Measurements from ENCODE around the gene DENND6B.

The DENND6B gene

GRCh38 chr22:50281384-50281760 is 45.4 kb downstream of the DENND6B start:
- WGBS = 97% methylated on average over 36 of the region's 36 CpGs
- H3K9me3 ChIP-seq (ENCODE audit: insufficient read depth, low read depth, low read length) = 0 out of 2 replicates have a peak, but pooled peaks cover 5% of the 10 kb centered on the region
- no peak overlapping the region for H3K4me3 ChIP-seq (ENCODE audit: low read length)
- H3K27me3 ChIP-seq (ENCODE audit: insufficient read depth, low read length) = no peaks in the 10 kb centered on the region
- no peaks in the 10 kb centered on the region for H3K4me1 ChIP-seq (ENCODE audit: insufficient read depth, low read length)
- H3K36me3 ChIP-seq (ENCODE audit: insufficient read depth, low read length) = peaks cover 77% of the 10 kb centered on the region
- no peak overlapping the region for H3K27ac ChIP-seq (ENCODE audit: low read depth, low read length)
- H3K9ac ChIP-seq (ENCODE audit: low read depth, low read length) = no peak overlapping the region

GRCh38 chr22:50280708-50281383 is 46.0 kb downstream of the DENND6B start:
- H3K27me3 ChIP-seq (ENCODE audit: insufficient read depth, low read length) = no peaks in the 10 kb centered on the region
- H3K27ac ChIP-seq (ENCODE audit: low read depth, low read length) = no peak overlapping the region
- 0 out of 2 replicates have a peak, but pooled peaks cover 7% of the 10 kb centered on the region for H3K9me3 ChIP-seq (ENCODE audit: insufficient read depth, low read depth, low read length)
- H3K4me1 ChIP-seq (ENCODE audit: insufficient read depth, low read length) = no peaks in the 10 kb centered on the region
- H3K9ac ChIP-seq (ENCODE audit: low read depth, low read length) = no peak overlapping the region
- H3K36me3 ChIP-seq (ENCODE audit: insufficient read depth, low read length) = peaks cover 76% of the 10 kb centered on the region
- WGBS = 97% methylated on average over 47 of the region's 47 CpGs
- H3K4me3 ChIP-seq (ENCODE audit: low read length) = no peak overlapping the region

GRCh38 chr22:50280022-50280707 is 46.6 kb downstream of the DENND6B start:
- Histone ChIP-seq H3K9me3 (ENCODE audit: insufficient read depth, low read depth, low read length) (0 out of 2 replicates have a peak, but pooled peaks cover 7% of the 10 kb centered on the region), H3K9ac (ENCODE audit: low read depth, low read length) (no peak overlapping the region), H3K27ac (ENCODE audit: low read depth, low read length) (no peak overlapping the region), H3K27me3 (ENCODE audit: insufficient read depth, low read length) (no peaks in the 10 kb centered on the region), H3K4me1 (ENCODE audit: insufficient read depth, low read length) (no peaks in the 10 kb centered on the region), H3K4me3 (ENCODE audit: low read length) (no peak overlapping the region), H3K36me3 (ENCODE audit: insufficient read depth, low read length) (peaks cover 80% of the 10 kb centered on the region)
- WGBS = 96% methylated on average over 38 of the region's 38 CpGs

- WGBS = 94% methylated on average over 30 of the region's 30 CpGs
- H3K36me3 ChIP-seq (ENCODE audit: insufficient read depth, low read length) = peaks cover 83% of the 10 kb centered on the region
- H3K4me3 ChIP-seq (ENCODE audit: low read length) = no peak overlapping the region
- no peaks in the 10 kb centered on the region for H3K27me3 ChIP-seq (ENCODE audit: insufficient read depth, low read length)
- H3K9me3 ChIP-seq (ENCODE audit: insufficient read depth, low read depth, low read length) = 0 out of 2 replicates have a peak, but pooled peaks cover 7% of the 10 kb centered on the region
- no peak overlapping the region for H3K27ac ChIP-seq (ENCODE audit: low read depth, low read length)
- no peaks in the 10 kb centered on the region for H3K4me1 ChIP-seq (ENCODE audit: insufficient read depth, low read length)
- no peak overlapping the region for H3K9ac ChIP-seq (ENCODE audit: low read depth, low read length)
These were observed 47.7 kb downstream of the DENND6B start for GRCh38 chr22:50278956-50279619.

- Histone ChIP-seq H3K27ac (ENCODE audit: low read depth, low read length) (no peak overlapping the region), H3K9me3 (ENCODE audit: insufficient read depth, low read depth, low read length) (0 out of 2 replicates have a peak, but pooled peaks cover 7% of the 10 kb centered on the region), H3K4me3 (ENCODE audit: low read length) (no peak overlapping the region), H3K9ac (ENCODE audit: low read depth, low read length) (no peak overlapping the region), H3K27me3 (ENCODE audit: insufficient read depth, low read length) (no peaks in the 10 kb centered on the region), H3K36me3 (ENCODE audit: insufficient read depth, low read length) (peaks cover 79% of the 10 kb centered on the region), H3K4me1 (ENCODE audit: insufficient read depth, low read length) (no peaks in the 10 kb centered on the region)
- WGBS = 95% methylated on average over 21 of the region's 21 CpGs
These were observed 48.4 kb downstream of the DENND6B start for GRCh38 chr22:50278461-50278860.

- Histone ChIP-seq H3K36me3 (ENCODE audit: insufficient read depth, low read length) (peaks cover 74% of the 10 kb centered on the region), H3K27ac (ENCODE audit: low read depth, low read length) (no peak overlapping the region), H3K9me3 (ENCODE audit: insufficient read depth, low read depth, low read length) (0 out of 2 replicates have a peak, but pooled peaks cover 7% of the 10 kb centered on the region), H3K4me3 (ENCODE audit: low read length) (no peak overlapping the region), H3K27me3 (ENCODE audit: insufficient read depth, low read length) (no peaks in the 10 kb centered on the region), H3K9ac (ENCODE audit: low read depth, low read length) (no peak overlapping the region), H3K4me1 (ENCODE audit: insufficient read depth, low read length) (no peaks in the 10 kb centered on the region; the same call in 1 of the 2 replicates)
- WGBS = 93% methylated on average over 25 of the region's 25 CpGs
These were observed 49.1 kb downstream of the DENND6B start for GRCh38 chr22:50277761-50278160.

- 0 out of 2 replicates have a peak, but pooled peaks cover 7% of the 10 kb centered on the region for H3K9me3 ChIP-seq (ENCODE audit: insufficient read depth, low read depth, low read length)
- 86% methylated on average over 25 of the region's 25 CpGs for WGBS
- H3K27me3 ChIP-seq (ENCODE audit: insufficient read depth, low read length) = peaks cover 4% of the 10 kb centered on the region
- H3K4me1 ChIP-seq (ENCODE audit: insufficient read depth, low read length) = peaks cover 3% of the 10 kb centered on the region; the same call in 1 of the 2 replicates
- H3K9ac ChIP-seq (ENCODE audit: low read depth, low read length) = no peak overlapping the region
- H3K36me3 ChIP-seq (ENCODE audit: insufficient read depth, low read length) = peaks cover 58% of the 10 kb centered on the region
- H3K27ac ChIP-seq (ENCODE audit: low read depth, low read length) = no peak overlapping the region
- no peak overlapping the region for H3K4me3 ChIP-seq (ENCODE audit: low read length)
These were observed 50.7 kb downstream of the DENND6B start for GRCh38 chr22:50276143-50276542.

- H3K4me1 ChIP-seq (ENCODE audit: insufficient read depth, low read length) = peaks cover 3% of the 10 kb centered on the region; the same call in 1 of the 2 replicates
- 0 out of 2 replicates have a peak, but pooled peaks cover 7% of the 10 kb centered on the region for H3K9me3 ChIP-seq (ENCODE audit: insufficient read depth, low read depth, low read length)
- H3K9ac ChIP-seq (ENCODE audit: low read depth, low read length) = no peak overlapping the region
- H3K36me3 ChIP-seq (ENCODE audit: insufficient read depth, low read length) = peaks cover 53% of the 10 kb centered on the region
- H3K27ac ChIP-seq (ENCODE audit: low read depth, low read length) = no peak overlapping the region
- H3K4me3 ChIP-seq (ENCODE audit: low read length) = no peak overlapping the region
- 95% methylated on average over 43 of the region's 43 CpGs for WGBS
- H3K27me3 ChIP-seq (ENCODE audit: insufficient read depth, low read length) = peaks cover 11% of the 10 kb centered on the region
These were observed 51.4 kb downstream of the DENND6B start for GRCh38 chr22:50275181-50276055.

GRCh38 chr22:50274771-50275170 is 52.0 kb downstream of the DENND6B start:
- H3K9me3 ChIP-seq (ENCODE audit: insufficient read depth, low read depth, low read length) = 0 out of 2 replicates have a peak, but pooled peaks cover 7% of the 10 kb centered on the region
- H3K4me1 ChIP-seq (ENCODE audit: insufficient read depth, low read length) = peaks cover 3% of the 10 kb centered on the region; the same call in 1 of the 2 replicates
- peaks cover 16% of the 10 kb centered on the region for H3K27me3 ChIP-seq (ENCODE audit: insufficient read depth, low read length)
- no peak overlapping the region for H3K27ac ChIP-seq (ENCODE audit: low read depth, low read length)
- H3K9ac ChIP-seq (ENCODE audit: low read depth, low read length) = no peak overlapping the region
- H3K4me3 ChIP-seq (ENCODE audit: low read length) = no peak overlapping the region
- peaks cover 46% of the 10 kb centered on the region for H3K36me3 ChIP-seq (ENCODE audit: insufficient read depth, low read length)
- WGBS = 83% methylated on average over 7 of the region's 7 CpGs

- peaks cover 21% of the 10 kb centered on the region for H3K27me3 ChIP-seq (ENCODE audit: insufficient read depth, low read length)
- H3K36me3 ChIP-seq (ENCODE audit: insufficient read depth, low read length) = peaks cover 42% of the 10 kb centered on the region
- H3K9ac ChIP-seq (ENCODE audit: low read depth, low read length) = no peak overlapping the region
- no peak overlapping the region for H3K4me3 ChIP-seq (ENCODE audit: low read length)
- WGBS = 73% methylated on average over 5 of the region's 7 CpGs
- H3K4me1 ChIP-seq (ENCODE audit: insufficient read depth, low read length) = peaks cover 3% of the 10 kb centered on the region; the same call in 1 of the 2 replicates
- no peak overlapping the region for H3K27ac ChIP-seq (ENCODE audit: low read depth, low read length)
- H3K9me3 ChIP-seq (ENCODE audit: insufficient read depth, low read depth, low read length) = 0 out of 2 replicates have a peak, but pooled peaks cover 7% of the 10 kb centered on the region
These were observed 52.5 kb downstream of the DENND6B start for GRCh38 chr22:50274311-50274710.
